GM18526 (cell line): Measurements from ENCODE around the gene CACNA2D3.

Source experiments
- POLR2A ChIP-seq: IDR thresholded peaks from 3 replicates; pipeline ENCODE4 v1.6.1; 2011; ENCODE audit not compliant: insufficient read length; ENCODE audit errors: extremely low read depth

CACNA2D3 gene

GRCh38 chr3:54533856-54534255 is 411.5 kb downstream of the CACNA2D3 start:
- TF ChIP-seq POLR2A = no peak

GRCh38 chr3:54535619-54536018 is 413.3 kb downstream of the CACNA2D3 start:
- TF ChIP-seq POLR2A = no peak

- no peak for TF ChIP-seq POLR2A
These were observed 414.1 kb downstream of the CACNA2D3 start for GRCh38 chr3:54536450-54536849.

DNA sequence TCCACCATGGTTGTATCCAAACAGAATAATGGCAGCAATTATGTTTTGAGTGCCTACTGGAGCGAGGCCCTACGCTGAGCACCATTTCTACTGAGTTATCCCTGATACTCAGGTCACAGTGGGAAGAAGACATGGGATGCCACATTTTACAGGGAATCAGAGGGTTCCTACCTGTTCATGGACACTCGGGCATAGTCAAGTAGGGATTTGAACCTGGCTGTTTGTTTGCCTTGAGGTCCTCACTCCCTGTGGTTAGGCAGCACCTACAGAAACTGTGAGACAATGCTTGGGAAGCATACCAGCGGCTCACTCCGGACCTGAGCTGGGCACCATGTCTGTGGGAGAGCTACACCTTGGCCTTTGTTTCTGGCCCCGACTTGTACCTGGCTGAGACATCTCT is 415.2 kb downstream of the CACNA2D3 start:
- TF ChIP-seq POLR2A = no peak

DNA sequence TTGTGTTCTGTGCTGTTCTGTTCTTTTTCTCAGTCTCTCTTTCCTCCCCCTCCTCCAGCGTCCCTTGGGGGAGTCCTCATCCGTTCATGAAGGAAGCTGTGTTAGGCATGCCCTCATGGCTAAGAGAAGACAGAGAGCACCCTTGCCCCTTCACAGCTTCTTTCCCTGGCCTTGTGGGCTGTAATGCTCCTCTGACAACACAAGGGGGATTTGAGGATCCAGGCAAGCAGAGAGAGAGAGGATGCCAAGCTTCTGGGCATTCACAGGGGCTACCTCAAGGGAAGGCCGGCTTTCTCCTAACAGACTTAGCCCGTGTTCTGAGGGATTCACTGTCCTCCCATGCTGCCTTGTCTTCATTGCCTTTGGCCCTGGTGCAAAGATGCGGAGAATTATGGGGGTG is 416.0 kb downstream of the CACNA2D3 start:
- no peak for TF ChIP-seq POLR2A

DNA sequence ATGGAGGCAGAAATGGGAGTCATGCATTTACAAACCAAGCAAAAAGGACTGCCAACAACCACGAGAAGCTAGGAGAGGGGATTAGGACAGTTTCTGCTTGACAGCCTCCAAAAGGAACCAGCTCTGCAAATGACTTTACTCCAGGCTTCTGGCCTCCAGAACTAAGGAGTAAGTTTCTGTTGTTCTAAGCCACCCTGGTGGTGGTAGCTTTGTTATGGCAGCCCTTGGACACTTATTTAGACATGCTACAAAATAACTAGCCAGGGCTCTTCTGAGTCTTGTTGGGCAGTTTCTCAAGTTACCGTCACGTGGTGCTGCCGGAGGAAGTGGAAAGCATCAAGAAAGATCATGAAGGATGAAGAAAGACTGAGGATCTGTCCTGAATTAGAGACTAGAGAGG is 419.0 kb downstream of the CACNA2D3 start:
- TF ChIP-seq POLR2A = no peak

DNA sequence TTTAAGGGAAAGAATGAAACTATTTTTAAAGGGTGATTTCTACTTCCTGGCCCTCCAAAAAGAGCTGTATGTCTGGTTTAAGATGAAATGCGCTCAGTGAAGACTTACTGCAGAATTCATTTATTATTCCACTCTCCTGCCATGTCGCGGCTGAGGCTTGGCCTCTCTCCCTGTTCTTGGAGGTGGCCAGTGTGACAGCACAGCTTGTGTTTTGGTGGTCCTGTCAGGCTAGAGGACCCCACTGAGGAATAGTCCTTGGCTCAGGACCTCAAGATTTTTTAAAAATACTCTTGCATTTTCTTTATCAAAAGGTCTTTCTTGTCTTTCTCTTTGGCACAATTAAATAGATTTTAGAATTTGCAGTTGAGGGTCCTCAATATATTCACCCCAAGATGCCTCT is 421.1 kb downstream of the CACNA2D3 start:
- no peak for TF ChIP-seq POLR2A

DNA sequence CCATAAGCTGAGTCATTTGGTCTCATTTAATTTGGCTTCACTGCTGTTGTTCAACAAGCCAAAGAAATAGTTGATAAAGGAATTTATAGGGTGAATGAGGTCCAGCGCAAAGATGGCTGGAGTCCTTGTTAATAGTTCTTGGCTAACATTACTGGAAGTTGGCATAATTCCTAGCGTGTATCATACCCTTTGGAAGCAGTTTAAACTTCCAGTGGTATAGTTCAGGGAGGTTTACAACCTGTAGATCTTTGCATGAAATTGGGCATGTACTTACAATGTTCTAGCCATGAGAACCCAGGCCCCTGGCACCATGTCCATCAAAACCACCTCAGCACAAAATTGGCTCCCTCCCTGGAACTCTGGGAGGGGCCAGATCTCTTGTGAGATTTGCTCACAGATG is 424.7 kb downstream of the CACNA2D3 start:
- no peak for TF ChIP-seq POLR2A

DNA sequence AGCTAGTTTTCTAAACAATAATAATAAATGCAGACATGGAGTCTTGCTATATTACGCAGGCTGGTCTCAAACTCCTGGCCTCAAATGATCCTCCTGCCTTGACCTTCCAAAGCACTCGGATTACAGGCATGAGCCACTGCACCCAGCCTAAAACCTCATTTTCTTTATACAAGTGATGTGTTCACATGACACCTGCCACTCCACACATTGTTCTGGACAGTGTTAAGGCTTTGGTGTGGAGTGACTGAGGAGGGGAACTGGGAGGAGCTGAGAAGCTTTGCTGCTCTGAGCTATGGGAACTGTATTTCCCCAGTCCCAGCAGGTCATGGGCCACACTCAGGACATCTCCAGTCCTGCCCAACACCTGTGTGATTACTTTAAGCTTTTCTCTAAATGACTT is 425.5 kb downstream of the CACNA2D3 start:
- TF ChIP-seq POLR2A = no peak

GRCh38 chr3:54549607-54550220 is 427.4 kb downstream of the CACNA2D3 start:
- no peak for TF ChIP-seq POLR2A

GRCh38 chr3:54550221-54550977 is 428.0 kb downstream of the CACNA2D3 start:
- no peak for TF ChIP-seq POLR2A

DNA sequence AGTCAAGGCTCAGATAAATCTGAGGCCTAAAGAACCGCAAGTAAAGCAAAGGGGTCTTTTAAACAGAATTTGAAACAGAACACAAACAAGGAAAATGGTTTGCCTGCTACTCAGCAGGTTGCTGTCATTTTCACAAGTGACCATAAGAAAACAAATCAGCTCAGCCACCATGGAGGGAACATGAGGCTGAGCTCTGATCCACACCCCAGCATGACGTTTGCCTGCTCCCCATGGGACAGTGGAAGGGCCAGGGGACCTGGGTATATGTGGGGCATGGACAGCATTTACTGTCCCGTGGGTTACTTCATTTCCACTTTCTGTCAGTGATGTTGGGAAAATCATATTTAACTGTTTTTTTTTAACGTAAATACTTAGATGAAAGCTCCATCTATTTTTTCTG is 434.3 kb downstream of the CACNA2D3 start:
- no peak for TF ChIP-seq POLR2A

GRCh38 chr3:54557538-54558428 is 435.4 kb downstream of the CACNA2D3 start:
- no peak for TF ChIP-seq POLR2A

GRCh38 chr3:54563501-54564200 is 441.3 kb downstream of the CACNA2D3 start:
- no peak for TF ChIP-seq POLR2A

DNA sequence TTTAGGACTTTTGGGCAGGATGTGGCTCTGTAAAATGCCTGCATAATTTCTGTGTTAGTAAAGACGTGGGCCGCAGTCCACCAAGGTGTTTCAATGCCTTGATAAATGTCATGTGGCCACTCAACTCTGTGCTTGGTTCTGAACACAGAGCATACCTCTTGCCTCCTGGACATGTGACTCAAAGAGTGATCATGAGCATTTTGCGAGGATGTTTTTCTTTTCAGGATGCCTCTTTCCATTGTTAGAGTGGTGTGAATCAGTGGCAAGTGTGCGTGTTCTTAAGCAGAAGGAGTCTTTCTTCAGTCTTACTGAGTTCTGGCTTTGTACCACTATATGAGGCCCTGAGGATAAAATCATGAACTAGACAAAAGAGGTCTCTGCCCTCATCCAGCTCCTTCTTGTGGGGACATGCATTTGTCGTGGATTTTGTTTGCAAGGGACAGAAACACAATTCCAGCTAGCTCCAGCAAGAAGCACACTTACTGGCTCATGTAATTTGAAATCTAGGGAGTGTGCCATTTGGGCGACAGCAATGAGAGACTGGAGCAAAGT is 442.1 kb downstream of the CACNA2D3 start:
- no peak for TF ChIP-seq POLR2A

- no peak for TF ChIP-seq POLR2A
These were observed 443.6 kb downstream of the CACNA2D3 start for GRCh38 chr3:54565956-54566355.

GRCh38 chr3:54567949-54568348 is 445.6 kb downstream of the CACNA2D3 start:
- TF ChIP-seq POLR2A = no peak
